ENCODE data around the gene MAP3K4.

DNA sequence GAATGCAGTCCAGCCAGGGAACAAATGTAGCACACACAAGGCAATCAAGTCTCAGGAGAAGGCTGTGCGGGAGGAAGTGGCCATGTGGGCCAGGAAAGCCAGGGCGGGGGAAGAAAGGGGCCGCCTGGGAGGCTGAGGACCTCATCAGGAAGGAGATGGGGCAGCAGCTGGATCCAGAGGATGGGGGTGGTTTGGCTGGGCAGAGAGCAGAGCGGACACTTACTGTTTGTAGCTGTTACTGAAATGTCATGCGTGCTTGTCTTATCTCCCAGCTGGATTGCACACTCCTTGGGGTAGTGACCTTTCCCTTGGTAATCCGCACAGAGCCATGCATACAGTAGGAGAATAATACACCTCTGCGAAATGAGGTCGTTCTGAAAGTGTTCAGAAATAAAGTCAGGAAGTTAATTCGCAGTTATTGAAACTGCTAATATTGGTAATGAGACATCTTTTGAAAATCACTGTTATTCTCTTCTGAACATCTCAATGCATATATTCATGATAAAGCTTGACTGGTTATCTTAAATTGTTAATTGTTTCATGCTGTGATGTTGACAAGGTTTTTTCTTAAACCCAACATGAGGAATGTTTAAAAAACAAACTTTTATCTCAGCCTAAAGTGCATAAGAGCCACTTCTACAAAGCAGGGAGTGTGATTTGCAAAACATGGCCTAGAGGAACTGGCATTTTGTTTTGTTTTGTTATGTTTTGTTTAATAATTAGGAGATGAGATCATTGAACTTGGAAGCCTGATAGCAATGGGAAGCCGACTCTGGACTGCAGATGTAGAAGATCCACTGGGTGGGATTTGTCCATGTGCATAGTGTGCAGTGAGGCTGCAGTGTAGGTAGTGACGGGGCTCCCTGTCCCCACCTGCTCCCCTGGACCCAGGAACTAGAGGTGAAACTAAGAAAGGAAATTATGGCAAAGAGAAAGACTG lies 18.0 kb upstream of the MAP3K4 start:
- TF ChIP-seq, protein P1, sequence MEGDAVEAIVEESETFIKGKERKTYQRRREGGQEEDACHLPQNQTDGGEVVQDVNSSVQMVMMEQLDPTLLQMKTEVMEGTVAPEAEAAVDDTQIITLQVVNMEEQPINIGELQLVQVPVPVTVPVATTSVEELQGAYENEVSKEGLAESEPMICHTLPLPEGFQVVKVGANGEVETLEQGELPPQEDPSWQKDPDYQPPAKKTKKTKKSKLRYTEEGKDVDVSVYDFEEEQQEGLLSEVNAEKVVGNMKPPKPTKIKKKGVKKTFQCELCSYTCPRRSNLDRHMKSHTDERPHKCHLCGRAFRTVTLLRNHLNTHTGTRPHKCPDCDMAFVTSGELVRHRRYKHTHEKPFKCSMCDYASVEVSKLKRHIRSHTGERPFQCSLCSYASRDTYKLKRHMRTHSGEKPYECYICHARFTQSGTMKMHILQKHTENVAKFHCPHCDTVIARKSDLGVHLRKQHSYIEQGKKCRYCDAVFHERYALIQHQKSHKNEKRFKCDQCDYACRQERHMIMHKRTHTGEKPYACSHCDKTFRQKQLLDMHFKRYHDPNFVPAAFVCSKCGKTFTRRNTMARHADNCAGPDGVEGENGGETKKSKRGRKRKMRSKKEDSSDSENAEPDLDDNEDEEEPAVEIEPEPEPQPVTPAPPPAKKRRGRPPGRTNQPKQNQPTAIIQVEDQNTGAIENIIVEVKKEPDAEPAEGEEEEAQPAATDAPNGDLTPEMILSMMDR (IDR thresholded peaks at IDR 0.05): no peak
- no peak for TF ChIP-seq POLR2A (IDR thresholded peaks at IDR 0.05)

All from breast epithelium (tissue), 3 donors.